ENCODE data around the gene MICAL2. TPM values are rescaled to one million over a fixed set of nuclear protein-coding genes. Genes with fewer than 3 reads are reported as not detected.

MICAL2 gene
- total RNA-seq, 2 experiments from 2014 or later: not detected

DNA sequence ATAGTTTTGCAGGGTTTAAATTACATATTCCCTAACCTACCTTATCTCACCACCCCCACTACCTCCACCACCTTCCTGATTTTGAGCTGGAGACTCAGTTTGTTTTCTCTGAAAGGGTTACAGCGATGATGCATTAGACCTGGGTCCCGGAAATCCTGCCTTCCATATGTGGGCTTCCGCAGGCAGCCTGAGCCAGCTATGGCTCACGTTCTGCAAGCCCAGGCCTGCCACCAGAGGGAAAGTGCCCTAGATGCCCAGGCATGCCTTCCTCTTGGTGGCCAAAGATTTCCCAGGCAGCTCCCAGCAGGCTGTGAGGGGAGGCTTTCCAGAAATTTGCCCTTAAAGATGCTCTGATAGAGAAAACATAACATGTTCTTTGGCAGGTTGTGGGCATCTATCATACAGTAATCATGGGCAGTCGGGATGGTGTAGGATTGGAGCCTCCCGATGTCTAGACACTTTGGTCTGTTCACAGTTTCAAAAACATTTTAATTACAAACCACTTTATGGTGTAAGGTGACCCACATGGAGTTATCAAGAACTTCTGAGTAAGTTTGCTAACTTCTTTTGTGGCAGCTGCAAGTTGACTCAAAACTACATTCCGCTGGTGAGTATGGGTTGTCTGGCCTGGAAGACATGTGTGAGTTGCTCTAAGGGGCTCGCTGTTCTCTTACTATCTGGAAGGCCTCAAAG lies 79.3 kb downstream of the MICAL2 start:
- no peaks in the 10 kb centered on the region for H4K20me1 ChIP-seq (ENCODE audit: insufficient read depth, low read length)
- DNase-seq (ENCODE audit: low spot score): no peak
- no peak overlapping the region for H3K4me3 ChIP-seq (ENCODE audit: low read depth, low read length, poor library complexity, severe bottlenecking)
- TF ChIP-seq EZH2phosphoT487 (IDR thresholded peaks at IDR 0.05; ENCODE audit: borderline replicate concordance, low read depth, low read length): no peak
- TF ChIP-seq, protein P1, sequence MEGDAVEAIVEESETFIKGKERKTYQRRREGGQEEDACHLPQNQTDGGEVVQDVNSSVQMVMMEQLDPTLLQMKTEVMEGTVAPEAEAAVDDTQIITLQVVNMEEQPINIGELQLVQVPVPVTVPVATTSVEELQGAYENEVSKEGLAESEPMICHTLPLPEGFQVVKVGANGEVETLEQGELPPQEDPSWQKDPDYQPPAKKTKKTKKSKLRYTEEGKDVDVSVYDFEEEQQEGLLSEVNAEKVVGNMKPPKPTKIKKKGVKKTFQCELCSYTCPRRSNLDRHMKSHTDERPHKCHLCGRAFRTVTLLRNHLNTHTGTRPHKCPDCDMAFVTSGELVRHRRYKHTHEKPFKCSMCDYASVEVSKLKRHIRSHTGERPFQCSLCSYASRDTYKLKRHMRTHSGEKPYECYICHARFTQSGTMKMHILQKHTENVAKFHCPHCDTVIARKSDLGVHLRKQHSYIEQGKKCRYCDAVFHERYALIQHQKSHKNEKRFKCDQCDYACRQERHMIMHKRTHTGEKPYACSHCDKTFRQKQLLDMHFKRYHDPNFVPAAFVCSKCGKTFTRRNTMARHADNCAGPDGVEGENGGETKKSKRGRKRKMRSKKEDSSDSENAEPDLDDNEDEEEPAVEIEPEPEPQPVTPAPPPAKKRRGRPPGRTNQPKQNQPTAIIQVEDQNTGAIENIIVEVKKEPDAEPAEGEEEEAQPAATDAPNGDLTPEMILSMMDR (conservative IDR thresholded peaks at IDR 0.05; ENCODE audit: low read length): no peak
- H3K36me3 ChIP-seq (ENCODE audit: insufficient read depth, low read length): no peaks in the 10 kb centered on the region
- H3K9me2 ChIP-seq (ENCODE audit: insufficient read depth, low read length): no peaks in the 10 kb centered on the region
- H3K9me3 ChIP-seq (ENCODE audit: low read length): no peaks in the 10 kb centered on the region
- H3K79me2 ChIP-seq (ENCODE audit: insufficient read depth, low read depth, low read length): no peaks in the 10 kb centered on the region
- BruUV-seq (replicated peaks): no TSS peak
- intact Hi-C loops (cut with micrococcal nuclease; ENCODE audit: unreplicated experiment): no loop called here
- CTCF ChIA-PET (ENCODE audit: unreplicated experiment): no interaction called here
- no peak overlapping the region for H2AFZ ChIP-seq (ENCODE audit: low read length)
- POLR2A ChIA-PET: interaction anchor here (0.8 kb wide), 1 partner anchor 11 kb away, joined by 3 read pairs; no protein-coding TSS in a partner anchor
- no peak overlapping the region for H3K27ac ChIP-seq (ENCODE audit: low read depth, low read length, poor library complexity, severe bottlenecking)
- H3K4me2 ChIP-seq (ENCODE audit: low read length): no peak overlapping the region
- no peaks in the 10 kb centered on the region for H3K4me1 ChIP-seq (ENCODE audit: insufficient read depth, low read length, poor library complexity, severe bottlenecking)

DNA sequence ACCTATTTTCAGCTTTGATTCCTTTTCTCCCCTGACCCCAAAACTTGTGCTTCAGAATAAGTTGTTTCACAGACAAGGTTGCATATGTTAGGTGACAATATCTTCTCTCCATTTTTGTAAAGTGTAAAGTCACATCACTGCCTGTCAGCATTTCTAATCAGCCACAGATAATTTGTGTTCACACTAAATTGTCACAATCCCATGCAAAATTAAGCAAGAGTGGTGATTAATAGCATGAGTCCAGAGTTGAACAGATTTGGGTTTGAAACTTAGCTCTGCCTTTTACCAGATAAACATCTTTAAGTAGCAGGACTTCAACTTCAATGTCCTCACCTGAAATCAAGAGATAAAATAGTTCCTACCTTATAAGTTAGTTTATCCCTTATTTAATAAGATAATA lies 80.1 kb downstream of the MICAL2 start:
- CTCF ChIA-PET (ENCODE audit: unreplicated experiment): no interaction called here
- DNase-seq (ENCODE audit: low spot score): no peak
- Histone ChIP-seq H3K36me3 (ENCODE audit: insufficient read depth, low read length) (no peaks in the 10 kb centered on the region), H3K79me2 (ENCODE audit: insufficient read depth, low read depth, low read length) (no peaks in the 10 kb centered on the region), H3K4me1 (ENCODE audit: insufficient read depth, low read length, poor library complexity, severe bottlenecking) (no peaks in the 10 kb centered on the region), H3K9me3 (ENCODE audit: low read length) (no peaks in the 10 kb centered on the region), H2AFZ (ENCODE audit: low read length) (no peak overlapping the region), H4K20me1 (ENCODE audit: insufficient read depth, low read length) (no peaks in the 10 kb centered on the region), H3K9me2 (ENCODE audit: insufficient read depth, low read length) (no peaks in the 10 kb centered on the region), H3K4me3 (ENCODE audit: low read depth, low read length, poor library complexity, severe bottlenecking) (no peak overlapping the region), H3K4me2 (ENCODE audit: low read length) (no peak overlapping the region), H3K27ac (ENCODE audit: low read depth, low read length, poor library complexity, severe bottlenecking) (no peak overlapping the region)
- POLR2A ChIA-PET: interaction anchor here (0.8 kb wide), 1 partner anchor 10 kb away, joined by 3 read pairs; no protein-coding TSS in a partner anchor
- no TSS peak for BruUV-seq (replicated peaks)
- intact Hi-C loops (cut with micrococcal nuclease; ENCODE audit: unreplicated experiment): no loop called here
- TF ChIP-seq EZH2phosphoT487 (IDR thresholded peaks at IDR 0.05; ENCODE audit: borderline replicate concordance, low read depth, low read length): no peak
- TF ChIP-seq, protein P1 (conservative IDR thresholded peaks at IDR 0.05; ENCODE audit: low read length): no peak

DNA sequence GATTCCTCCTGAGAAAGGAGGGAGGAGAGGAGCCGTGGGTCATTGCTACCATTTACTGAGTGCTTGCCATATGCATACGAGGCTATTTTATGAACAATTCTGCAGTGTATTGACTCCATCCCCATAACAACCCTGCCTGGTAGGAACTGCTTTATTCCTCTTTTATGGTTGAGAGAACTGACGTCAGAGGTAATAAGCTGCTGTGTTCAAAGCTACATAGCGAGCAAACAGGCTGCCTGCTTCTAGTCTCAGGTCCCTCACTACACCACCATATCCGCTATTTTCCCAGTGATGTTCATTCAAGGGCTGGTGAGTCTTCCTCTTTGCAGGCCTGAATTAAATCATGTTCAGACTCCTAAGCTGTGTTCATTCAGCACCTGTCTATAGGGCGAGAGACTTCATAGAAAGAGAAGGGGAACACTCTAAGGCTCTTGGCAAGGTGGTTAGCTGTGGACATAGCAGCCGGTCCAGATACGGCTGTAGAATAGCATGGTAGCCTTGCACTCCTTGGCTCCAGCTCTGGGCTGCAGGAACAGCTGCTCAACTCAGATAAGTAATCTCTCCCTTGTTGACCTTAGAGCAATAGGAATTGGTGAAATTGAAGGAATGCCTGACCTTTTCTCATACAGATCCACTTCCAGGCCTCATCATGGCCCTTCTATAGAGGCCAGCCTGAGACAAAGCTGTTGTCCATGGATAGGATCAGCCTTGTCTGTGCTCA lies 82.6 kb downstream of the MICAL2 start:
- POLR2A ChIA-PET: no interaction called here
- Histone ChIP-seq H3K9me2 (ENCODE audit: insufficient read depth, low read length) (no peaks in the 10 kb centered on the region), H2AFZ (ENCODE audit: low read length) (no peak overlapping the region), H4K20me1 (ENCODE audit: insufficient read depth, low read length) (no peaks in the 10 kb centered on the region), H3K4me1 (ENCODE audit: insufficient read depth, low read length, poor library complexity, severe bottlenecking) (no peaks in the 10 kb centered on the region), H3K4me2 (ENCODE audit: low read length) (no peak overlapping the region), H3K79me2 (ENCODE audit: insufficient read depth, low read depth, low read length) (no peaks in the 10 kb centered on the region), H3K27ac (ENCODE audit: low read depth, low read length, poor library complexity, severe bottlenecking) (no peak overlapping the region), H3K9me3 (ENCODE audit: low read length) (no peaks in the 10 kb centered on the region), H3K36me3 (ENCODE audit: insufficient read depth, low read length) (no peaks in the 10 kb centered on the region), H3K4me3 (ENCODE audit: low read depth, low read length, poor library complexity, severe bottlenecking) (no peak overlapping the region)
- DNase-seq (ENCODE audit: low spot score): no peak
- no TSS peak for BruUV-seq (replicated peaks)
- CTCF ChIA-PET (ENCODE audit: unreplicated experiment): no interaction called here
- intact Hi-C loops (cut with micrococcal nuclease; ENCODE audit: unreplicated experiment): no loop called here
- TF ChIP-seq, protein P1 (conservative IDR thresholded peaks at IDR 0.05; ENCODE audit: low read length): no peak
- no peak for TF ChIP-seq EZH2phosphoT487 (IDR thresholded peaks at IDR 0.05; ENCODE audit: borderline replicate concordance, low read depth, low read length)

Measured in OCI-LY7 (cell line).